Mesothelial cell of epicardium (in vitro differentiated cells): ENCODE results near the gene WDR86. TPM values are rescaled to one million over a fixed set of nuclear protein-coding genes. Genes with fewer than 3 reads are reported as not detected.

Source experiments
- DNase-seq, 2 experiments: peaks; one replicate each; pipeline ENCODE4 v3.0.0; 2021; ENCODE audit warnings: low spot score in 2 of 2; ENCODE audit not compliant: unreplicated experiment in 2 of 2
- H3K27ac Mint-ChIP-seq: 2 replicates; pipeline ENCODE4 v1.8.0; 2021; ENCODE audit warnings: mixed read lengths
- H3K27me3 Mint-ChIP-seq: 2 replicates; pipeline ENCODE4 v1.8.0; 2021; ENCODE audit warnings: low read depth, mixed read lengths
- H3K36me3 Mint-ChIP-seq: 2 replicates; pipeline ENCODE4 v1.8.0; 2021; ENCODE audit warnings: mixed read lengths
- H3K4me1 Mint-ChIP-seq: 2 replicates; pipeline ENCODE4 v1.8.0; 2021; ENCODE audit warnings: mixed read lengths
- H3K4me3 Mint-ChIP-seq: 2 replicates; pipeline ENCODE4 v1.8.0; 2021; ENCODE audit warnings: mild to moderate bottlenecking, moderate library complexity, mixed read lengths
- H3K9me3 Mint-ChIP-seq: 2 replicates; pipeline ENCODE4 v1.8.0; 2021; ENCODE audit warnings: mixed read lengths
- CTCF ChIP-seq: fragments of 200-600 bp; sonication (generic); IDR thresholded peaks from one replicate; pipeline ENCODE4 v1.5.0; 2021; ENCODE audit warnings: antibody characterized with exemption; ENCODE audit not compliant: unreplicated experiment
- total RNA-seq: library from RNA; stranded (reverse); gene quantifications from 3 replicates; pipeline ENCODE4 v1.2.1, GENCODE V29; 2021

The WDR86 gene
- total RNA-seq, 1 donor from 2014 or later: 274 TPM

DNA sequence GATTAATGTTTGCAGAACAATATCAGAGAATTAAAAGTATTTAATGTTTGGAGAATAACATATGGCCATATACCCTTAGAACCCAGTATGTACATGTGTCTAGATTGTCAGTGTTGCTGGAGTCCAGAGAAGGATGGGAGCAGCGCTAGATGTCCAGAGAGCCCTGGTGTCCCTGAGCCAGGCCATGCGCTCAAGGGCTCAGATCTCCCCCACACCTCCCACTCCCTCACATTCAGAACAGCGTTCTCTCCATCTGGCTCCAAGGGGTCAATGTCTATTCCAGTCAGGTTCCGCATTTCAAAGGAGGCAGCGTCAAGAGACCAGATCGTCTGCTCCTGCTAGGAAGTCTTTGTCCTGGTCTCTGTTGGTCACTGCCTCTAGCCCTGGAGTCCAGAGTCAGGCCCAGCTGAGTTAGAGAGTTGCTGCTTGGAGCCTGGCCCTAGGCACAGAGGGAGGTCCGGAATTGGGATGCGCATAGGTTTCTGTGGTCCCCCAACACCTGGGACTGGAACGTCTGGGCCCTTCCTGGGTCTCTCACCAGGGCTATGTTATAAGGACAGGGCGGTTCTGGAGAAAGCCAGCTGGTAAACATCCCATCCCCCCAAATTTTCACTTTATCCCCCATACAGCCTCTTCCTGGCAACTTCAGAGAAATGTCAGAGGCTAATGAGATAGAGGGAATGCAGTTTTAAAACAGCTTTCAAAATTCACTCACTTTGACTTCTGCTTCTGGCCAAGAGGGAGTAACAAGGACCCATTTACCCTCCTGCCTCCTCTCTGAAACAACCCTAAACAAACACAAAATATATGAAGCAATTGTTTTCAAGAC is 6.5 kb upstream of the WDR86 start:
- no peaks in the 10 kb centered on the region for H3K27me3 Mint-ChIP-seq
- DNase-seq: no peak
- peaks cover 25% of the 10 kb centered on the region for H3K4me1 Mint-ChIP-seq
- H3K27ac Mint-ChIP-seq: peak overlapping the region; percentile 84
- H3K36me3 Mint-ChIP-seq: peaks cover 28% of the 10 kb centered on the region
- H3K4me3 Mint-ChIP-seq: no peak overlapping the region
- TF ChIP-seq CTCF: no peak
- peaks cover 24% of the 10 kb centered on the region for H3K9me3 Mint-ChIP-seq

- DNase-seq: no peak
- TF ChIP-seq CTCF: no peak
- Mint-ChIP-seq H3K27me3 (no peaks in the 10 kb centered on the region), H3K27ac (peak overlapping the region; percentile 84), H3K4me1 (peaks cover 32% of the 10 kb centered on the region), H3K36me3 (peaks cover 24% of the 10 kb centered on the region), H3K4me3 (no peak overlapping the region), H3K9me3 (peaks cover 20% of the 10 kb centered on the region)
Measured at GRCh38 chr7:151415375-151416105, 5.7 kb upstream of the WDR86 start.

GRCh38 chr7:151413241-151413640 is 3.4 kb upstream of the WDR86 start:
- H3K27me3 Mint-ChIP-seq: no peaks in the 10 kb centered on the region
- peaks cover 39% of the 10 kb centered on the region for H3K4me1 Mint-ChIP-seq
- TF ChIP-seq CTCF: no peak
- no peak overlapping the region for H3K4me3 Mint-ChIP-seq
- DNase-seq: no peak
- no peak overlapping the region for H3K27ac Mint-ChIP-seq
- peaks cover 14% of the 10 kb centered on the region for H3K36me3 Mint-ChIP-seq
- peaks cover 15% of the 10 kb centered on the region for H3K9me3 Mint-ChIP-seq

GRCh38 chr7:151412318-151412717 is 2.5 kb upstream of the WDR86 start:
- H3K4me3 Mint-ChIP-seq: no peak overlapping the region
- H3K27me3 Mint-ChIP-seq: no peaks in the 10 kb centered on the region
- no peak for TF ChIP-seq CTCF
- DNase-seq: no peak
- H3K4me1 Mint-ChIP-seq: peaks cover 40% of the 10 kb centered on the region
- H3K9me3 Mint-ChIP-seq: peaks cover 12% of the 10 kb centered on the region
- H3K27ac Mint-ChIP-seq: peak overlapping the region; percentile 77
- H3K36me3 Mint-ChIP-seq: peaks cover 12% of the 10 kb centered on the region

DNA sequence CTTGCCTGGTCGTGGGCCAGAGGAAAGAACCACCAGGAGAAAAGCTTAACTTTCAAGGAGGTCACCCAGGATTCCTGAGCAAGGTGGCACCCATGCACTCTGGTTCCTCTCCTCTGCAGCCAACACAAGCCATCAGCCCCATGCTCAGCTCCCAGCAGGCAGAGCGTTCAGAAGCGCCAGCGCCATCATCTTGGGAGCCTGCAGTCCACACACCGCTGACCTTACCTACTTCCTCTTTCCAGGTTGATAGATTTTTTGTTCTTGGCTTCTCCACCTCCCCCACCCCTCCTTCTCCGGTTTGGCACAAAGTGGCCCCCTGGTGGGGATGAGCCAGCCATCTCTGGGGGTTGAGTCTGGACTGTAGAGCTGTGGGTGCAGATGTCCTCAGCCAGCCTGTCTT is 1.7 kb upstream of the WDR86 start:
- Mint-ChIP-seq H3K36me3 (peaks cover 9% of the 10 kb centered on the region), H3K4me1 (peaks cover 40% of the 10 kb centered on the region), H3K9me3 (peaks cover 9% of the 10 kb centered on the region), H3K27me3 (no peaks in the 10 kb centered on the region), H3K4me3 (peak overlapping the region; percentile 81), H3K27ac (peak overlapping the region; percentile 92)
- DNase-seq: no peak
- TF ChIP-seq CTCF: no peak
